Uterus (tissue), 4 donors: ENCODE results near the gene SMAD2. TPM values are rescaled to one million over a fixed set of nuclear protein-coding genes. Genes with fewer than 3 reads are reported as not detected.

Source experiments
- DNase-seq, 2 donors: peaks; one replicate each; pipeline ENCODE4 v3.0.0-alpha.2; 2019 to 2020
- H3K27ac ChIP-seq, 2 donors: fragments of 200-600 bp; sonication (generic); 1 replicate in 1 of 2; 2 replicates in 1 of 2; pipeline ENCODE4 v1.5.1; 2016 to 2018
- H3K27me3 ChIP-seq, 2 donors: fragments of 200-600 bp; sonication (generic); one replicate each; pipeline ENCODE4 v1.5.1; 2018 to 2019; ENCODE audit warnings: control low read depth in 1 of 2
- H3K36me3 ChIP-seq, 2 donors: fragments of 200-600 bp; sonication (generic); one replicate each; pipeline ENCODE4 v1.5.1; 2019; ENCODE audit warnings: control low read depth in 1 of 2
- H3K4me1 ChIP-seq, 2 donors: fragments of 200-600 bp; sonication (generic); one replicate each; pipeline ENCODE4 v1.5.1; 2018 to 2019; ENCODE audit warnings: control low read depth in 1 of 2
- H3K4me3 ChIP-seq, 2 donors: fragments of 200-600 bp; sonication (generic); 1 replicate in 1 of 2; 2 replicates in 1 of 2; pipeline ENCODE4 v1.5.1; 2018 to 2019; ENCODE audit warnings: mild to moderate bottlenecking in 1 of 2
- H3K9me3 ChIP-seq, 2 donors: fragments of 200-600 bp; sonication (generic); one replicate each; pipeline ENCODE4 v1.5.1; 2019; ENCODE audit warnings: control low read depth in 1 of 2
- CTCF ChIP-seq, 4 experiments: fragments of 200-600 bp in 2 of 4; fragments of 450-650 bp in 2 of 4; sonication (generic) in 2 of 4; IDR thresholded peaks; one replicate each; pipeline ENCODE4 v1.5.1; 2016 to 2019; ENCODE audit warnings: antibody characterized with exemption in 4 of 4, mild to moderate bottlenecking in 2 of 4, moderate library complexity in 1 of 4
- POLR2A ChIP-seq, 2 donors: fragments of 450-650 bp; IDR thresholded peaks; one replicate each; pipeline ENCODE4 v1.6.1; 2016; ENCODE audit warnings: antibody characterized with exemption in 2 of 2, mild to moderate bottlenecking in 1 of 2, moderate library complexity in 1 of 2
- intact Hi-C: fragments of 100-400 bp; cut with DNase I; formaldehyde crosslinking; loops from one replicate; pipeline ENCODE4 v1.15.1; 2023; ENCODE audit warnings: low total_unique reads
- total RNA-seq, 4 donors: library from RNA; depleted of rRNA in 3 of 4; stranded (reverse); fragments of >200 nt in 3 of 4; gene quantifications; one replicate each; pipeline versions ENCODE4 v1.1.0 to v1.2.4, GENCODE V29; 2014 to 2023
- donor health status: DM: yes; HTN: yes; CAD: no.

The SMAD2 gene
- total RNA-seq, 4 donors from 2014 or later = 107 to 237 (median 142) TPM

GRCh38 chr18:47821314-47821713, 109.1 kb downstream of the SMAD2 start:
- no peaks in the 10 kb centered on the region for H3K4me1 ChIP-seq
- intact Hi-C loops = no loop called here
- H3K9me3 ChIP-seq = no peaks in the 10 kb centered on the region
- H3K4me3 ChIP-seq = no peak overlapping the region
- no peaks in the 10 kb centered on the region for H3K36me3 ChIP-seq
- no peaks in the 10 kb centered on the region for H3K27me3 ChIP-seq
- H3K27ac ChIP-seq = no peak overlapping the region
- no peak for DNase-seq
- no peak for TF ChIP-seq POLR2A (IDR thresholded peaks at IDR 0.05)
- TF ChIP-seq CTCF (IDR thresholded peaks at IDR 0.05) = no peak

GRCh38 chr18:47817795-47818077, 112.7 kb downstream of the SMAD2 start:
- Histone ChIP-seq H3K36me3 (no peaks in the 10 kb centered on the region), H3K9me3 (no peaks in the 10 kb centered on the region), H3K27me3 (no peaks in the 10 kb centered on the region), H3K27ac (peak overlapping the region; percentile 3 to 11), H3K4me3 (peak overlapping the region in 1 of 2 donors; percentile 17), H3K4me1 (no peaks in the 10 kb centered on the region)
- no peak for TF ChIP-seq CTCF (IDR thresholded peaks at IDR 0.05)
- TF ChIP-seq POLR2A (IDR thresholded peaks at IDR 0.05) = no peak
- DNase-seq = no peak
- intact Hi-C loops = no loop called here

GRCh38 chr18:47817017-47817794, 113.3 kb downstream of the SMAD2 start:
- H3K9me3 ChIP-seq = no peaks in the 10 kb centered on the region
- intact Hi-C loops = no loop called here
- H3K4me1 ChIP-seq = no peaks in the 10 kb centered on the region
- TF ChIP-seq CTCF (IDR thresholded peaks at IDR 0.05) (no peak), POLR2A (IDR thresholded peaks at IDR 0.05) (no peak)
- H3K4me3 ChIP-seq = peak overlapping the region in 1 of 2 donors; percentile 17
- peak overlapping the region; percentile 3 to 11 for H3K27ac ChIP-seq
- no peaks in the 10 kb centered on the region for H3K36me3 ChIP-seq
- DNase-seq = no peak
- H3K27me3 ChIP-seq = no peaks in the 10 kb centered on the region

GRCh38 chr18:47815486-47816270, 114.8 kb downstream of the SMAD2 start:
- Histone ChIP-seq H3K4me1 (no peaks in the 10 kb centered on the region), H3K27me3 (no peaks in the 10 kb centered on the region), H3K4me3 (no peak overlapping the region), H3K36me3 (no peaks in the 10 kb centered on the region), H3K27ac (no peak overlapping the region), H3K9me3 (no peaks in the 10 kb centered on the region)
- no peak for TF ChIP-seq CTCF (IDR thresholded peaks at IDR 0.05)
- TF ChIP-seq POLR2A (IDR thresholded peaks at IDR 0.05) = no peak
- intact Hi-C loops = no loop called here
- no peak for DNase-seq

GRCh38 chr18:47809420-47809819, 121.0 kb downstream of the SMAD2 start:
- intact Hi-C loops = no loop called here
- H3K4me3 ChIP-seq = no peak overlapping the region
- H3K27ac ChIP-seq = no peak overlapping the region
- no peaks in the 10 kb centered on the region for H3K4me1 ChIP-seq
- no peak for DNase-seq
- TF ChIP-seq CTCF (IDR thresholded peaks at IDR 0.05) (no peak), POLR2A (IDR thresholded peaks at IDR 0.05) (no peak)
- H3K36me3 ChIP-seq = no peaks in the 10 kb centered on the region
- peaks cover 0 to 6% of the 10 kb centered on the region in 2 donors for H3K9me3 ChIP-seq
- H3K27me3 ChIP-seq = no peaks in the 10 kb centered on the region
